Subcutaneous abdominal adipose tissue (tissue), 5 donors: ENCODE results near the gene ZNF444.
A peak's percentile ranks its signal among the peaks of the same experiment; 100 is the strongest.
"Not testable (repeated sequence)": the region's sequence is repeated elsewhere in the genome, so short reads cannot be mapped to it uniquely, and the experiment has no call there.

Experiments used
- H3K27ac ChIP-seq: one replicate; pipeline ENCODE4 v1.7.0; 2013; ENCODE audit warnings: low read depth, mild to moderate bottlenecking, inconsistent platforms, low read length, moderate library complexity
- H3K27me3 ChIP-seq, 5 donors: one replicate each; pipeline ENCODE4 v1.7.0; 2013; ENCODE audit warnings: low read length in 5 of 5, inconsistent platforms in 1 of 5; ENCODE audit not compliant: control insufficient read depth in 5 of 5, insufficient read depth in 4 of 5
- H3K36me3 ChIP-seq, 5 donors: one replicate each; pipeline ENCODE4 v1.7.0; 2013; ENCODE audit warnings: low read length in 5 of 5; ENCODE audit not compliant: control insufficient read depth in 5 of 5, insufficient read depth in 5 of 5
- H3K4me1 ChIP-seq, 5 donors: one replicate each; pipeline ENCODE4 v1.7.0; 2013; ENCODE audit warnings: low read length in 5 of 5, mild to moderate bottlenecking in 3 of 5, moderate library complexity in 1 of 5; ENCODE audit not compliant: control insufficient read depth in 5 of 5, insufficient read depth in 5 of 5
- H3K4me3 ChIP-seq, 5 donors: one replicate each; pipeline ENCODE4 v1.7.0; 2013; ENCODE audit warnings: low read length in 5 of 5, low read depth in 1 of 5
- H3K9ac ChIP-seq, 5 donors: one replicate each; pipeline ENCODE4 v1.7.0; 2013; ENCODE audit warnings: low read length in 5 of 5, mild to moderate bottlenecking in 4 of 5, moderate library complexity in 3 of 5
- H3K9me3 ChIP-seq, 5 donors: one replicate each; pipeline ENCODE4 v1.7.0; 2013; ENCODE audit warnings: low read length in 5 of 5; ENCODE audit not compliant: control insufficient read depth in 5 of 5
- donor health status: healthy.
- donor health status: healthy.
- donor health status: healthy.
- donor health status: healthy.
- donor health status: healthy.

ZNF444 gene

GRCh38 chr19:56098731-56099568 is 42.1 kb upstream of the ZNF444 start:
- no peak overlapping the region for H3K4me3 ChIP-seq
- no peaks in the 10 kb centered on the region for H3K27me3 ChIP-seq
- no peak overlapping the region for H3K27ac ChIP-seq
- H3K4me1 ChIP-seq: peaks cover 0 to 12% (median 5%) of the 10 kb centered on the region in 5 donors
- H3K36me3 ChIP-seq: peaks cover 0 to 69% (median 48%) of the 10 kb centered on the region in 5 donors
- no peak overlapping the region for H3K9ac ChIP-seq
- H3K9me3 ChIP-seq: no peaks in the 10 kb centered on the region

- Histone ChIP-seq H3K27me3 (no peaks in the 10 kb centered on the region), H3K9ac (no peak overlapping the region), H3K27ac (no peak overlapping the region), H3K9me3 (no peaks in the 10 kb centered on the region), H3K4me1 (peaks cover 0 to 17% (median 10%) of the 10 kb centered on the region in 5 donors), H3K36me3 (peaks cover 0 to 65% (median 48%) of the 10 kb centered on the region in 5 donors), H3K4me3 (no peak overlapping the region)
Measured at GRCh38 chr19:56099638-56100539, 41.2 kb upstream of the ZNF444 start.

- Histone ChIP-seq H3K4me1 (peaks cover 0 to 27% (median 19%) of the 10 kb centered on the region in 5 donors), H3K4me3 (no peak overlapping the region), H3K9me3 (no peaks in the 10 kb centered on the region), H3K9ac (no peak overlapping the region), H3K27ac (no peak overlapping the region), H3K27me3 (no peaks in the 10 kb centered on the region), H3K36me3 (peaks cover 0 to 56% (median 44%) of the 10 kb centered on the region in 5 donors)
Measured at GRCh38 chr19:56101095-56101494, 40.0 kb upstream of the ZNF444 start.

GRCh38 chr19:56101746-56102535 is 39.1 kb upstream of the ZNF444 start:
- Histone ChIP-seq H3K9me3 (no peaks in the 10 kb centered on the region), H3K27ac (no peak overlapping the region), H3K27me3 (no peaks in the 10 kb centered on the region), H3K36me3 (peaks cover 0 to 64% (median 45%) of the 10 kb centered on the region in 5 donors), H3K9ac (no peak overlapping the region), H3K4me3 (no peak overlapping the region), H3K4me1 (peaks cover 0 to 36% (median 27%) of the 10 kb centered on the region in 5 donors)

GRCh38 chr19:56103027-56103614 is 38.0 kb upstream of the ZNF444 start:
- H3K27ac ChIP-seq: no peak overlapping the region
- peak overlapping the region in 1 of 5 donors; percentile 25 for H3K9ac ChIP-seq
- H3K9me3 ChIP-seq: no peaks in the 10 kb centered on the region
- peaks cover 0 to 58% (median 43%) of the 10 kb centered on the region in 5 donors for H3K36me3 ChIP-seq
- H3K4me3 ChIP-seq: no peak overlapping the region
- no peaks in the 10 kb centered on the region for H3K27me3 ChIP-seq
- peaks cover 0 to 39% (median 26%) of the 10 kb centered on the region in 5 donors for H3K4me1 ChIP-seq

GRCh38 chr19:56104423-56104822 is 36.7 kb upstream of the ZNF444 start:
- no peak overlapping the region for H3K4me3 ChIP-seq
- H3K9me3 ChIP-seq: no peaks in the 10 kb centered on the region
- H3K27me3 ChIP-seq: no peaks in the 10 kb centered on the region
- H3K4me1 ChIP-seq: peaks cover 8 to 52% (median 39%) of the 10 kb centered on the region in 5 donors
- peaks cover 0 to 47% (median 34%) of the 10 kb centered on the region in 5 donors for H3K36me3 ChIP-seq
- H3K27ac ChIP-seq: no peak overlapping the region
- no peak overlapping the region for H3K9ac ChIP-seq

- peaks cover 8 to 60% (median 45%) of the 10 kb centered on the region in 5 donors for H3K4me1 ChIP-seq
- H3K27ac ChIP-seq: no peak overlapping the region
- peak overlapping the region in 1 of 5 donors; percentile 37 for H3K4me3 ChIP-seq
Measured at GRCh38 chr19:56105090-56105701, 35.9 kb upstream of the ZNF444 start.

GRCh38 chr19:56105831-56106396 is 35.2 kb upstream of the ZNF444 start:
- peaks cover 8 to 67% (median 52%) of the 10 kb centered on the region in 5 donors for H3K4me1 ChIP-seq
- H3K9ac ChIP-seq, H3K4me3 ChIP-seq, H3K27me3 ChIP-seq, H3K27ac ChIP-seq, H3K9me3 ChIP-seq: not testable (repeated sequence)
- peaks cover 0 to 33% (median 24%) of the 10 kb centered on the region in 5 donors for H3K36me3 ChIP-seq

More at GRCh38 chr19:56105090-56105701, 35.9 kb upstream of the ZNF444 start:
- Histone ChIP-seq H3K36me3 (peaks cover 0 to 40% (median 28%) of the 10 kb centered on the region in 5 donors), H3K27me3 (no peaks in the 10 kb centered on the region), H3K9ac (peak overlapping the region in 3 of 5 donors; percentile 8 to 41 (median 39)), H3K9me3 (no peaks in the 10 kb centered on the region)
